Skeletal muscle tissue (tissue), 4 donors: ENCODE measurements around the gene NCBP3. TPM values are rescaled to one million over a fixed set of nuclear protein-coding genes. Genes with fewer than 3 reads are reported as not detected.

Experiments
- H3K27ac ChIP-seq: one replicate; pipeline ENCODE4 v1.7.0; 2013; ENCODE audit warnings: mild to moderate bottlenecking, low read depth, low read length, inconsistent platforms
- H3K27me3 ChIP-seq, 3 donors: one replicate each; pipeline ENCODE4 v1.7.0; 2013; ENCODE audit warnings: low read length in 3 of 3; ENCODE audit not compliant: control insufficient read depth in 3 of 3, insufficient read depth in 3 of 3
- H3K36me3 ChIP-seq, 3 donors: one replicate each; pipeline ENCODE4 v1.7.0; 2013; ENCODE audit warnings: low read length in 3 of 3; ENCODE audit not compliant: control insufficient read depth in 3 of 3, insufficient read depth in 3 of 3
- H3K4me1 ChIP-seq, 3 donors: one replicate each; pipeline ENCODE4 v1.7.0; 2013; ENCODE audit warnings: low read length in 3 of 3, mild to moderate bottlenecking in 3 of 3; ENCODE audit not compliant: control insufficient read depth in 3 of 3, insufficient read depth in 3 of 3
- H3K4me3 ChIP-seq, 3 donors: one replicate each; pipeline ENCODE4 v1.7.0; 2013; ENCODE audit warnings: low read length in 3 of 3
- H3K9ac ChIP-seq, 3 donors: one replicate each; pipeline ENCODE4 v1.7.0; 2013; ENCODE audit warnings: low read length in 3 of 3, mild to moderate bottlenecking in 3 of 3, moderate library complexity in 2 of 3, low read depth in 1 of 3
- H3K9me3 ChIP-seq, 3 donors: one replicate each; pipeline ENCODE4 v1.7.0; 2013; ENCODE audit warnings: low read length in 3 of 3; ENCODE audit not compliant: control insufficient read depth in 3 of 3
- total RNA-seq: library from RNA; depleted of rRNA; stranded (reverse); fragments of >200 nt; gene quantifications from one replicate; pipeline ENCODE4 v1.2.3, GENCODE V29; 2014
- donor health status: Osteomylitis.

The NCBP3 gene
- total RNA-seq, 1 donor from 2014 or later, result 17.2 TPM

DNA sequence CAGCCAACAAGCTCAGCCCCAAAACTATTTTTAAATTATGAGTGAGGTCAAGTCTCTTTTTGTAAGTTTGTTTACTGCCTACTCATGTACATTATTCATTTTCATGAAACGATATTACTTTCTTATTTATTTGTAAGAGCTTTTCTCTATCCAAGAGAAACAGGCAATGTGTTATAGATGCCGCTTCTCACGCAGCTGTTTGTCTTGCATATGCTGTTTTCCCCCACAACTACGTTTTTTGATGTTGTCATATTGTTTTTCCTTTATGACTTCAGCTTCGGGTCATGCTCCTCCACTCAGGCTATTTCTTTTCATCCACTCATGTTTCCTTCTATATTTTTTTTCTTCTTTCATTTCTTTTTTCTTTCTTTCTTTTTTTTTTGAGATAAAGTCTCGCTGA, 65.1 kb downstream of the NCBP3 start:
- Histone ChIP-seq H3K4me1 (no peaks in the 10 kb centered on the region), H3K36me3 (no peaks in the 10 kb centered on the region), H3K27ac (no peak overlapping the region), H3K9ac (no peak overlapping the region), H3K27me3 (no peaks in the 10 kb centered on the region), H3K4me3 (no peak overlapping the region), H3K9me3 (no peaks in the 10 kb centered on the region)

DNA sequence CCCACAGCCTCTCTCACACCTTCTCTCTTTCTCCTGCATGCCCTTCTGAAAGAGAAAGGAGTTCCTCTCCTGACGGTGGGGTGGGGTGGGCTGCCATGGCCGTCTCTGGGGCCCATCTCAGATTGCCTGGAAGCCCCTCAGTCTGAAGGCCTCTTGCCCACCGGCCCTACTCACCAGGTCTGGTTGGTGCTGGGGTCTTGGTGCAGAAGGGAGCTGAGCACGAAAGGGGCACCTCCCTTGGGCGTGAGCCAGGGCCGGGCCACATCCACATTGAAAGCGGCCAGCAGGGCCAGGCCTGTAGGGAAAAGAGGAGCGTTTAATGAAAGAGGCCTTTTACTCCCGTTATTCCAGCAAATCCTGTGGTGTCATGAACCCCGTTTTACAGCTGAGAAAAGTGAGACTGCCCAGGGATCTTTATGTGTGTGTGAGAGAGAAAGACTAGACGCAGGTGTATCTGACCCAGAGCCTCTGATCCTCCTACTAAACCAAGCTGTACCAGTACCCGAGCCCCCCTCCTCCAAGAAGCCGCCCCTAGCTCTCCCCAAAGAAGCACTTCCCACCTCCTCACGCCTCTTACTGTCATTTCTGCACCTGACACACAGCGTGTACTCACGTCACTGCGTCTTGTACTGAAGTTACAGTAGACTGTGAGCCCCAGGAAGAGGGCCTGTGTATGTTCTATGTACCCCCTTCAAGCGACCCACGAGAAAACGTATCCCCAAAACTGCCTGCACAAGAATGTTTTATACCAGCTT, 68.5 kb downstream of the NCBP3 start:
- peaks cover 0 to 3% (median 0%) of the 10 kb centered on the region in 3 donors for H3K27me3 ChIP-seq
- no peak overlapping the region for H3K27ac ChIP-seq
- no peak overlapping the region for H3K4me3 ChIP-seq
- H3K9ac ChIP-seq, result no peak overlapping the region
- H3K4me1 ChIP-seq, result no peaks in the 10 kb centered on the region
- H3K36me3 ChIP-seq, result no peaks in the 10 kb centered on the region
- no peaks in the 10 kb centered on the region for H3K9me3 ChIP-seq

DNA sequence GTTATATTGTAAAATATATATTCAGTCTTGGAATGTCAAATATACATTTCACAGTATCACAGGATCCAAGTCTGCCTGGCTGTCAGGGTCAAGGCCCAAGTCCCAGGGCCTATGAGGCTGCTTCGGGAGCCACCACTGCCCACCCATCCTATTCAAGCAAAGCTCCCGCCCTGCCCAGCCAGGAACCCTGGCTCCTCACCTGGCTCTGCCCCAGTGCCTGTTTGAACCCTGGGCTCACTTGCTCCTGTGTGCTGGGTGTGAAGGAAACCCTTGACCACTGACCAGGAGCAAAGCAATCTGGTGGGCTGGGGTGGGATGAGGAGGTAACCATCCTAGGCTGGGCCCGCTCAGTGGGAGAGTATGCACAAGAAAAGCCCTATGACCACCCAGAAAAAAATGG, 72.1 kb downstream of the NCBP3 start:
- no peaks in the 10 kb centered on the region for H3K9me3 ChIP-seq
- H3K9ac ChIP-seq, result no peak overlapping the region
- no peaks in the 10 kb centered on the region for H3K4me1 ChIP-seq
- H3K27ac ChIP-seq, result no peak overlapping the region
- peaks cover 0 to 5% (median 3%) of the 10 kb centered on the region in 3 donors for H3K27me3 ChIP-seq
- H3K4me3 ChIP-seq, result no peak overlapping the region
- no peaks in the 10 kb centered on the region for H3K36me3 ChIP-seq

DNA sequence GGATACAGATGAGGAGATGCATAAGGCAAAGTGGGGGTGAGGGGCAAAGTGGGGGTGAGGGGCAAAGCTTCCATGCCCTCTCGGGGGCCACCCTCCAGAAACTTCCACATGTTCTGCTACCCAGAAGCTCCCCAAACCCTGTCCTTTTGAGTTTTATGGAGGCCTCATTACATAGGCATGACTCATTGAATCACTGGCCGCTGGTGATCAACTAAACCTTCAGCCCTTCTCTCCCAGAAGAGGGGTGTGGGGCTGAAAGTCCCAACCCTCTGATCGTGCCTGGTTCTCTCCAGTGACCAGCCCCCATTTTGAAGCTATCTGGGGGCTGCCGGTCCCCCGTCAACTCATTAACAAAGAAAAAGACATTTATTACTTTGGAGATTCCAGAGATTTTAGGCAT, 72.5 kb downstream of the NCBP3 start:
- H3K9me3 ChIP-seq, result no peaks in the 10 kb centered on the region
- H3K27me3 ChIP-seq, result peaks cover 0 to 5% (median 5%) of the 10 kb centered on the region in 3 donors
- no peaks in the 10 kb centered on the region for H3K4me1 ChIP-seq
- H3K36me3 ChIP-seq, result no peaks in the 10 kb centered on the region
- H3K9ac ChIP-seq, result no peak overlapping the region
- no peak overlapping the region for H3K4me3 ChIP-seq
- H3K27ac ChIP-seq, result no peak overlapping the region

DNA sequence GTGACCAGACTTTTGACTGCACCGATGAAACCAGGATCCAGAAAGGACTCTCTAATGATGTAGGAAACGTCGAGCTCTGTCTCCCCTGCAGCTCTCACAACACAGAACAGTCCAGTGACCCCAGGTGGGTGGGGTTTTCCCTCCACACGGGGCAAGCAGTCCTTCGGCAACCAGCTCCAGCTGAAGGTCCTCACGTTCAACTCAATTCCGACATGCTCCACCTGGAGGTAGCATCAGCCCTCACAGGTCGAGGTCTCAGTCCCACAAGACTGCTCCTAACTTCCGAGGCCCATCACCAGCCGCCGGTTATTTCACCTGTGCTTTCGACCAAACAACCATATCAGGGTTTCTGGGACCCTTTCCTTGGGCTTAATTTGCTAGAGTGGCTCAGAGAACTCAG, 73.3 kb downstream of the NCBP3 start:
- no peak overlapping the region for H3K4me3 ChIP-seq
- H3K9me3 ChIP-seq, result no peaks in the 10 kb centered on the region

DNA sequence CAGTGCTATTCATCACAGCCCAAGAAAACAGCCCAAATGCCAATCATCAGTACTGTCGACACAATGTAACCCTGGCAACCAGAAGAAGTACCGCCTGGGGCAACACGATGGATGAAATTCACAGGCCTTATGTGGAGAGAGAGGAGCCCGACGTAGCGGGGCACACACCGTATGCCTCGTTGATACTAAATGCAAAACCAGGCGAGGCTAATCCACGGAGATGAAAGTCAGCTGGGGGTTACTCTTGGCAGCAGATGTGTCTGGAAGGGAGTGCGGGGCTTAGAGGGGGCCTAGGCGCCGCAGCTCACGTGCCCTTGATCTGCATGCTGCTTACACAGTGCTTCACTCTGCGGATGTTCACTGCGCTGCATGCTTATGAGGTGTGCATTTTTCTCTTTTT, 74.9 kb downstream of the NCBP3 start:
- Histone ChIP-seq H3K27ac (no peak overlapping the region), H3K9ac (no peak overlapping the region), H3K4me3 (no peak overlapping the region), H3K27me3 (peaks cover 0 to 7% (median 5%) of the 10 kb centered on the region in 3 donors), H3K36me3 (no peaks in the 10 kb centered on the region), H3K4me1 (no peaks in the 10 kb centered on the region), H3K9me3 (no peaks in the 10 kb centered on the region)

More for the DNA sequence above, 73.3 kb downstream of the NCBP3 start:
- peaks cover 0 to 7% (median 5%) of the 10 kb centered on the region in 3 donors for H3K27me3 ChIP-seq
- no peaks in the 10 kb centered on the region for H3K4me1 ChIP-seq
- no peak overlapping the region for H3K27ac ChIP-seq
- H3K9ac ChIP-seq, result no peak overlapping the region
- H3K36me3 ChIP-seq, result no peaks in the 10 kb centered on the region

DNA sequence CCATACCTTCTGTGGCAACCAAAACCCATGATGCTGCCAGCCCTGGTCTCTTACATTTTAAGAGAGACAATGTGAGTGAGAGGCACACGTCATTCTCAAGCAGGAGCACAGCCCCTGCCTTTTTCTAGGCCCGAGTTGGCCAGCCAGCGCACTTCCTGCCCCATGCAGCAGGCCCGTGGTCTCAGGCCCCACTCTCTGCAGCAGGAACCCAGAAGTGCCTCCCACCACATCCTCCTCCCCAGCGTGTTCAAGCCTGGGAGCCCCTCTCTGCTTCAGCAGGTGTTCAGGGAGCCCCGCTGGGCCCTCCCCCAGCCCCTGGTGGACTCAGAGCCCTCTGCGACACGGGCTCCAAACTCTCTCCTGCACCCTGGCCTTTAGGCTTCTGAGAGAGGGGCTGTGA, 75.6 kb downstream of the NCBP3 start:
- H3K4me3 ChIP-seq, result no peak overlapping the region
- H3K9ac ChIP-seq, result no peak overlapping the region
- H3K36me3 ChIP-seq, result no peaks in the 10 kb centered on the region
- no peak overlapping the region for H3K27ac ChIP-seq
- H3K27me3 ChIP-seq, result peaks cover 0 to 7% (median 5%) of the 10 kb centered on the region in 3 donors
- no peaks in the 10 kb centered on the region for H3K4me1 ChIP-seq
- H3K9me3 ChIP-seq, result no peaks in the 10 kb centered on the region

DNA sequence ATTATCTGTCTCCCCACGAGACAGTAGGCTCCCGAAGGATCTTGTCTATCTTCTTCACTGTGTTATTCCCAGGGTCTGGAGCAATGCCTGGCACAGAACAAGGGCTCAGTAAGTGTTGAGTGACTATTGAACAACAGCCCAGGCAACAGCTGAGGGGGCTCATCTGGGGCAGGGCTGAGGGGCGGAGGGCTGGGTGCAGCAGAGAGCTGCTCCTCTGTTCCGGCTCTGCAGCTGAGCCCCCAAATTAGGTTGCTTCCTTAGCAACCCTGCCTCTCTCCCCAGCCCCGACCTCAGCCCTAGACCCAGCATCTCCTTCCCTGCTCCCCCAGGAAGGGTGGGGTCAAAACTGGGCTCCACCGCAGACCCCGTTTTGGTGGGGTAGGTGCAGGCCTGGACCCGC, 77.3 kb downstream of the NCBP3 start:
- Histone ChIP-seq H3K9me3 (no peaks in the 10 kb centered on the region), H3K4me3 (no peak overlapping the region), H3K27me3 (peaks cover 0 to 7% (median 5%) of the 10 kb centered on the region in 3 donors), H3K9ac (no peak overlapping the region), H3K4me1 (no peaks in the 10 kb centered on the region), H3K36me3 (no peaks in the 10 kb centered on the region), H3K27ac (no peak overlapping the region)

DNA sequence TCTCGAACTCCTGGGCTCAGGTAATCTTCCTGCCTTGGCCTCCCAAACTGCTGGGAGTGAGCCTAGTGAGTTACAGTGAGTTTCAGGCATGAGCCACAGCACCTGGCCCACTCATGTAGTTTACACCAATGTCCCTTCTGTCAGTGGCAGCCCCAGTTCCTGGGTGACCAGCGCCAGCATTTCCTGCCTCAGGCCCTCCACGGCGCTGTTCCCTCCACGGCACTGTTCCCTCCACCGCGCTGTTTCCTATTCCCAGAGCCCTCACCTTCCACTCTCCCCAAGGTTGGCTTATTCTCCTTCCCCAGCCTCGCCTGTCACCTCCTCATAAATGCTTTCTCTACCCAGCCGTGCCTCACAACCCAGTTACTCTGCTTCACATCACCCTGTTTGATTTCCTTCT, 77.7 kb downstream of the NCBP3 start:
- peaks cover 0 to 7% (median 5%) of the 10 kb centered on the region in 3 donors for H3K27me3 ChIP-seq
- no peaks in the 10 kb centered on the region for H3K36me3 ChIP-seq
- H3K9ac ChIP-seq, result no peak overlapping the region
- no peaks in the 10 kb centered on the region for H3K9me3 ChIP-seq
- no peaks in the 10 kb centered on the region for H3K4me1 ChIP-seq
- no peak overlapping the region for H3K27ac ChIP-seq
- H3K4me3 ChIP-seq, result no peak overlapping the region

DNA sequence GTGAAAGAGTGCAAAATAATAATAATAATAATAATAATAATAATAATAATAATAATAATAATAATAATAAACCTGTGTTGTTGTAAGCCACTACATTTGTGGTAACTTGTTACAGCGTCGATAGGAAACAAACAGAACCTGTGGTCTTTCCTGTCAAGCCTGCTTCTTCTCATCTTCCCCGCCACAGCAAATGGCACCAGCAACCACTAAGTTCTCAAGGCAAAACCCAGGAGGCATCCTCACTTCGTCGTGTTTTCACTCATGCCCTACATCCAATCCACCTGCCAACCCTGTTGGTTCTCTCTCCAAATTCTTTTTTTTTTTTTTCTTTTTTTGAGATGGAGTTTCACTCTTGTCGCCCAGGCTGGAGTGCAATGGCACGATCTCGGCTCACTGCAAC, 79.3 kb downstream of the NCBP3 start:
- H3K9ac ChIP-seq, result no peak overlapping the region
- no peaks in the 10 kb centered on the region for H3K36me3 ChIP-seq
- H3K4me1 ChIP-seq, result no peaks in the 10 kb centered on the region
- no peak overlapping the region for H3K4me3 ChIP-seq
- no peak overlapping the region for H3K27ac ChIP-seq
- no peaks in the 10 kb centered on the region for H3K9me3 ChIP-seq
- H3K27me3 ChIP-seq, result peaks cover 0 to 9% (median 5%) of the 10 kb centered on the region in 3 donors
